Measurements from ENCODE around the gene CEP70. TPM values are rescaled to one million over a fixed set of nuclear protein-coding genes. Genes with fewer than 3 reads are reported as not detected.
"Not testable (repeated sequence)": the region's sequence is repeated elsewhere in the genome, so short reads cannot be mapped to it uniquely, and the experiment has no call there.

Gene CEP70
- total RNA-seq, 1 donor from 2014 or later = 44.3 TPM

GRCh38 chr3:138494607-138494929, 99.5 kb downstream of the CEP70 start:
- peaks cover 9% of the 10 kb centered on the region for H3K9me3 Mint-ChIP-seq
- peaks cover 12% of the 10 kb centered on the region for H3K36me3 Mint-ChIP-seq
- TF ChIP-seq CTCF (conservative IDR thresholded peaks at IDR 0.05) = no peak
- H3K27me3 Mint-ChIP-seq = no peaks in the 10 kb centered on the region
- H3K27ac Mint-ChIP-seq = no peak overlapping the region
- DNase-seq (ENCODE audit: extremely low spot score, unreplicated experiment) = no peak
- no peaks in the 10 kb centered on the region for H3K4me1 Mint-ChIP-seq (ENCODE audit: unreplicated experiment)
- no peak overlapping the region for H3K4me3 Mint-ChIP-seq

- Mint-ChIP-seq H3K9me3 (peaks cover 10% of the 10 kb centered on the region), H3K27ac (no peak overlapping the region), H3K4me3 (no peak overlapping the region), H3K4me1 (ENCODE audit: unreplicated experiment) (no peaks in the 10 kb centered on the region), H3K36me3 (peaks cover 14% of the 10 kb centered on the region), H3K27me3 (no peaks in the 10 kb centered on the region)
- no peak for DNase-seq (ENCODE audit: extremely low spot score, unreplicated experiment)
- TF ChIP-seq CTCF (conservative IDR thresholded peaks at IDR 0.05) = no peak
Observed at GRCh38 chr3:138493804-138494606, 100.1 kb downstream of the CEP70 start.

GRCh38 chr3:138492980-138493675, 100.9 kb downstream of the CEP70 start:
- no peak for DNase-seq (ENCODE audit: extremely low spot score, unreplicated experiment)
- no peak for TF ChIP-seq CTCF (conservative IDR thresholded peaks at IDR 0.05)
- Mint-ChIP-seq H3K4me3 (no peak overlapping the region), H3K4me1 (ENCODE audit: unreplicated experiment) (no peaks in the 10 kb centered on the region), H3K27me3 (no peaks in the 10 kb centered on the region), H3K9me3 (peaks cover 13% of the 10 kb centered on the region), H3K27ac (no peak overlapping the region), H3K36me3 (peaks cover 17% of the 10 kb centered on the region)

GRCh38 chr3:138491971-138492370, 102.1 kb downstream of the CEP70 start:
- Mint-ChIP-seq H3K27ac (no peak overlapping the region), H3K9me3 (peaks cover 13% of the 10 kb centered on the region), H3K4me1 (ENCODE audit: unreplicated experiment) (no peaks in the 10 kb centered on the region), H3K36me3 (peaks cover 21% of the 10 kb centered on the region), H3K4me3 (no peak overlapping the region), H3K27me3 (no peaks in the 10 kb centered on the region)
- TF ChIP-seq CTCF (conservative IDR thresholded peaks at IDR 0.05) = no peak
- DNase-seq (ENCODE audit: extremely low spot score, unreplicated experiment) = no peak

GRCh38 chr3:138486580-138486979, 107.5 kb downstream of the CEP70 start:
- not testable (repeated sequence) for H3K4me3 Mint-ChIP-seq, H3K27me3 Mint-ChIP-seq
- peaks cover 37% of the 10 kb centered on the region for H3K36me3 Mint-ChIP-seq

GRCh38 chr3:138484672-138485071, 109.4 kb downstream of the CEP70 start:
- Mint-ChIP-seq H3K36me3 (peaks cover 29% of the 10 kb centered on the region), H3K9me3 (peaks cover 14% of the 10 kb centered on the region)
- H3K4me1 Mint-ChIP-seq (ENCODE audit: unreplicated experiment); H3K27me3 Mint-ChIP-seq; DNase-seq (ENCODE audit: extremely low spot score, unreplicated experiment); H3K27ac Mint-ChIP-seq; H3K4me3 Mint-ChIP-seq: not testable (repeated sequence)

More at GRCh38 chr3:138486580-138486979, 107.5 kb downstream of the CEP70 start:
- H3K4me1 Mint-ChIP-seq (ENCODE audit: unreplicated experiment); DNase-seq (ENCODE audit: extremely low spot score, unreplicated experiment); H3K27ac Mint-ChIP-seq: not testable (repeated sequence)
- H3K9me3 Mint-ChIP-seq = peaks cover 22% of the 10 kb centered on the region

All from type B pancreatic cell (in vitro differentiated cells).